Measurements from ENCODE around the gene GLT8D1.
"Not testable (repeated sequence)": the region's sequence is repeated elsewhere in the genome, so short reads cannot be mapped to it uniquely, and the experiment has no call there.

The GLT8D1 gene

DNA sequence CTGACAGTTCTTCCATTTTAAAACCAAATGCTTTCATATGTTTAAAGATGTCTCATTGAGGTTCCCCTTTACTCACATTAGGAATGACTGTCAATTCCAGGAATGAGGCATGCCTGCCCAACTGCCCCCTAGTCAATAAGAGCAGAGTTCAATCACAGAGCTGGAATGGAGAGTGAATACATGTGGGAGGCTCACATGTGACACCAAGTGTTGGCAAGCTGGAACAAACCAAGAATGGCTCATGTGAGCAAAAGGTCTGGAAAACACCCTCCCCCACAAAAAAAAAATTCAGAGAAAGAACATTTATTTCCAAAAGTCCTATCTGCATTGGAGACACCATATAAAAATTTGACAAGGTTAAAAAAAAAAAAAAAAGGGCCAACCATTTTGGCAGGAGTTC lies 23.6 kb downstream of the GLT8D1 start:
- peak; percentile 90 for DNase-seq (ENCODE audit: low read depth)
- TF ChIP-seq, protein P1, sequence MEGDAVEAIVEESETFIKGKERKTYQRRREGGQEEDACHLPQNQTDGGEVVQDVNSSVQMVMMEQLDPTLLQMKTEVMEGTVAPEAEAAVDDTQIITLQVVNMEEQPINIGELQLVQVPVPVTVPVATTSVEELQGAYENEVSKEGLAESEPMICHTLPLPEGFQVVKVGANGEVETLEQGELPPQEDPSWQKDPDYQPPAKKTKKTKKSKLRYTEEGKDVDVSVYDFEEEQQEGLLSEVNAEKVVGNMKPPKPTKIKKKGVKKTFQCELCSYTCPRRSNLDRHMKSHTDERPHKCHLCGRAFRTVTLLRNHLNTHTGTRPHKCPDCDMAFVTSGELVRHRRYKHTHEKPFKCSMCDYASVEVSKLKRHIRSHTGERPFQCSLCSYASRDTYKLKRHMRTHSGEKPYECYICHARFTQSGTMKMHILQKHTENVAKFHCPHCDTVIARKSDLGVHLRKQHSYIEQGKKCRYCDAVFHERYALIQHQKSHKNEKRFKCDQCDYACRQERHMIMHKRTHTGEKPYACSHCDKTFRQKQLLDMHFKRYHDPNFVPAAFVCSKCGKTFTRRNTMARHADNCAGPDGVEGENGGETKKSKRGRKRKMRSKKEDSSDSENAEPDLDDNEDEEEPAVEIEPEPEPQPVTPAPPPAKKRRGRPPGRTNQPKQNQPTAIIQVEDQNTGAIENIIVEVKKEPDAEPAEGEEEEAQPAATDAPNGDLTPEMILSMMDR (conservative IDR thresholded peaks at IDR 0.05; ENCODE audit: low read depth, low read length): no peak
- no peak overlapping the region for H3K4me3 ChIP-seq (ENCODE audit: low read depth, low read length)

DNA sequence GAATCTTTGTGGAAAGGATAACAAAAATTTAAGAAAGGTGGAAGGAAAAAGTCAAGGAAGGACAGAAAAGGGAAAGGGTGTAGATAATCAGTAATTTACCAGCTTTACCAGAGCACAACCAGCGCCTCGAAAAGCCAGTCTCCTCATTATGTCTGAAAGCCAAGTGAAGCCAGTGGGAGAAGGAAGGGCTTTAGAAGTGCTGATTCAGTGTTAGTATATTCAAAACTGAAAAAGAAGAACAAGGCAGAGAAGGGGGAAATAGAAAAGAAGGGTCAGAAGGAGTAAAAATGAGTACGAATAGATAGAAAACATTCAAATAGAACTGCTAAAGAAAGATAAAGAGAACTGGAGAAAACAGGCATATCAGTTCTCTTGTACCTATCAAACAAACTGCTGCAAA lies 24.0 kb downstream of the GLT8D1 start:
- TF ChIP-seq, protein P1 (conservative IDR thresholded peaks at IDR 0.05; ENCODE audit: low read depth, low read length): no peak
- DNase-seq (ENCODE audit: low read depth): no peak
- no peak overlapping the region for H3K4me3 ChIP-seq (ENCODE audit: low read depth, low read length)

DNA sequence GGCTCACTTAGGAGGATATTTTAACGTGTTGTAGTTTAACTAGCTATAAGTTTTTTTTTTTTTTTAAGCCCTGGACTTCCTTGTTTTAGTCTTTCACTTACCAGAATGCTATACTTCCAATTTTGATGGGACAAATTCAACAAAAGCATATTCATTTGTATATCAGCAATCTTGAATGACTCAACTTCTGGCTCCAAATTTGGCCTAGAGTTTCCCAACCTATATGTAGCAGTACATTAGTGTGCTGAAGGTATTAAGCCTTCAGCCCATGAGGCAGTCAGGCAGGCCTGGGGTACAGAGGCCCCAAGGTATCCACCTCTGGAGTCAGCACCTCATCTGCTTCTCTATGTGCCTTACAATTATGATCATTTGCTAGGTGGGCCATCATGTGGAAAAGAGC lies 25.8 kb downstream of the GLT8D1 start:
- DNase-seq (ENCODE audit: low read depth): peak; percentile 27
- no peak overlapping the region for H3K4me3 ChIP-seq (ENCODE audit: low read depth, low read length)
- TF ChIP-seq, protein P1 (conservative IDR thresholded peaks at IDR 0.05; ENCODE audit: low read depth, low read length): no peak

DNA sequence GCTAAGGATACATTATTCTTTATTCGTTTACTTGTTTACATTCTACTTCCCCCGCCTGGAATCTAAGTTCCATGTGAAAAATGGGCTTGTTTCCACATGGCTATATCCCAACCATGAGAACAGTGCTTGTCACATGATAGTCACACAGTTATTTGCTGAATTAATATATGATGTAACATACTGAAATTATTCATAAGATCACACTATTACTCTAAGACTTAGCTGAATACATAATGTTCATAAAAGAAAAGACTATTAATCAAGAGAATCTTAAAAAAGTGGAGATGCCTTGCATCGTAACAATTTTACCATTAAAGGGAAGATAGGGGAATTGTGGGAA lies 26.4 kb downstream of the GLT8D1 start:
- TF ChIP-seq, protein P1 (conservative IDR thresholded peaks at IDR 0.05; ENCODE audit: low read depth, low read length): no peak
- DNase-seq (ENCODE audit: low read depth): peak; percentile 48
- H3K4me3 ChIP-seq (ENCODE audit: low read depth, low read length): no peak overlapping the region

DNA sequence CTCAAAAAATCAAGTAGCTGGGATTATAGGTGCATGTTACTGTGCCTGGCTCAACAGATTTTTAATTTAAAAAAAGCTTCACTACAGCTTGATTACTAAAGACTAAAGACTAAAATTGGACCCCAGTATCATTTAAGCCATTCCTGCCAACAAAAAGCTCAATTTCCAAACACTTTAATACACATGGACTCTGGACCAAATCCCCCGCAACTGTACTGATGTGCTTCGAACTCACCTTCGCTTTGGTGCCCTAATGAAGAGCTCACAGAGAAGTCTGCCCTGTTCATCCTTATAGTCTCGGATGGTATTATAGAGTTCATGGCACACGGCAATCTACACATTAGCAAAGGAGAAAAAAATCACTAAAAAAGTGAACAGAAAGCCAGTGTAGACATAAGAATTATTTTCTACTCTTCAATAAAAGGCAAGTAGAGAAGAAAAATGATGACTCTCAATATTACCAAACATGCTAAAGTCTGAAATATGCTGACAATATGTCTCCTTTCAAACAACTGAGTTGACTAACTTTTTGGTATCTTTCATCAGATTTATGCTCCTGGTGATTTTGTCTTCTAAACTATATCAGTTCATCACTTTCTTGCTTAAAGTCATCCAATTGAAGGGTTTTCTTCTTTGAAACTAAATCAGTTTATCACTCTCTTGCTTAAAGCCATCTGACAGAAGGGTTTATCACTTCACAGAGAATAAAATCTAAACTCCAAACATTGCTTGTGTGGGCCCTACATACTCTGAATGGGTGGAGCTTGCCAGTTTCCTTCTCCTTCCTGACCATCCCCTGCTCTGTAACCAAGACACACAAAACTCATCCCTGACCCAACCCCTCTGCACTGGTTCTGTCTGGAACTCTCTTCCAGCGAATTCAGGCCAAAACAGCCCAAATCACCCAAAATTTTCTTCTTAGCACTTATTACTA lies 27.1 kb downstream of the GLT8D1 start:
- TF ChIP-seq, protein P1 (conservative IDR thresholded peaks at IDR 0.05; ENCODE audit: low read depth, low read length): no peak
- DNase-seq (ENCODE audit: low read depth): peak; percentile 17
- H3K4me3 ChIP-seq (ENCODE audit: low read depth, low read length): no peak overlapping the region

DNA sequence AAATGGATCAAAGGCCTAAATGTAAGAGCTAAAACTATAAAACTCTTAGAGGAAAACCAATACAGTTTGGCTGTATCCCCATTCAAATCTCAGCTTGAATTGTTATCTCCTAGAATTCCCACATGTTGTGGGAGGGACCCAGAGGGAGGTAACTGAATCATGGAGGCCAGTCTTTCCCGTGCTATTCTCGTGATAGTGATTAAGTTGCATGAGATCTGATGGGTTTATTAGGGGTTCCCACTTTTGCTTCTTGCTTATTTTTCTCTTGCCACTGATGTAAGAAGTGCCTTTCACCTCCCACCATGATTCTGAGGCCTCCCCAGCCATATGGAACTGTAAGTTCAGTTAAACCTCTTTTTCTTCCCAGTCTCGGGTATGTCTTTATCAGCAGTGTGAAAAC lies 29.4 kb downstream of the GLT8D1 start:
- DNase-seq (ENCODE audit: low read depth); H3K4me3 ChIP-seq (ENCODE audit: low read depth, low read length): not testable (repeated sequence)

DNA sequence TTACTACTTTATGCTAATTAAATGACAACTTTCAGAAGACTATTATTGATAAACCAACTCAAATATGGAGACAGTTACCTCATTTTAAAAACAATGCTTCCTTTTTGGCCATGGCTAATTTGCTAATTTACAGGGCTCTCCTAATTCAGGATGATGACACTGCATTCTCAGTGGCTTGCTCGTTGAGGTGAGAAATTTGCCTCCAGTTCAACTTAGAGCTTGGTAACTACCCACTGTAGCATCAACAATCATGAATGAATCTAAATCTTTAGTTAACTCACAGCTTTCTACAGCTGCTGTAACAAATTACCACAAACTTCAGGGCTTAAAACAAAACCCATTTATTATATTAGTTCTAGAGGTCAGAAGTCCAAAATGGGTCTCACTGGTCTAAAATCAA lies 33.9 kb downstream of the GLT8D1 start:
- DNase-seq (ENCODE audit: low read depth): no peak
- no peak overlapping the region for H3K4me3 ChIP-seq (ENCODE audit: low read depth, low read length)
- TF ChIP-seq, protein P1 (conservative IDR thresholded peaks at IDR 0.05; ENCODE audit: low read depth, low read length): no peak
